ENCODE data around the gene MACROD1. TPM values are rescaled to one million over a fixed set of nuclear protein-coding genes. Genes with fewer than 3 reads are reported as not detected.

The MACROD1 gene
- total RNA-seq, 1 experiment from 2014 or later, result 36.9 TPM

- no peaks in the 10 kb centered on the region for H3K9me3 Mint-ChIP-seq
- TF ChIP-seq ARID4B (CRISPR knock-in tag; IDR thresholded peaks at IDR 0.05; ENCODE audit: borderline replicate concordance), result no peak
- no peak for TF ChIP-seq TCF7 (CRISPR knock-in tag; IDR thresholded peaks at IDR 0.05; ENCODE audit: low read depth)
- no peak for TF ChIP-seq HMGXB4 (CRISPR knock-in tag; IDR thresholded peaks at IDR 0.05)
- no peak for TF ChIP-seq ZNF121 (CRISPR knock-in tag; IDR thresholded peaks at IDR 0.05)
- TF ChIP-seq EMX1 (CRISPR knock-in tag; IDR thresholded peaks at IDR 0.05), result no peak
- TF ChIP-seq USF2 (CRISPR knock-in tag; IDR thresholded peaks at IDR 0.05), result no peak
- TF ChIP-seq RELA (CRISPR knock-in tag; IDR thresholded peaks at IDR 0.05; ENCODE audit: borderline replicate concordance), result no peak
- no peak for TF ChIP-seq ATF1 (CRISPR knock-in tag; IDR thresholded peaks at IDR 0.05)
- no peak for TF ChIP-seq PRRX2 (CRISPR knock-in tag; IDR thresholded peaks at IDR 0.05)
- no peak for TF ChIP-seq OVOL2 (CRISPR knock-in tag; IDR thresholded peaks at IDR 0.05; ENCODE audit: borderline replicate concordance)
- no peak for TF ChIP-seq ZNF423 (CRISPR knock-in tag; IDR thresholded peaks at IDR 0.05)
- no peak for TF ChIP-seq SP1 (CRISPR knock-in tag; conservative IDR thresholded peaks at IDR 0.05)
- TF ChIP-seq CREB1 (CRISPR knock-in tag; IDR thresholded peaks at IDR 0.05), result no peak
- TF ChIP-seq ZNF671 (CRISPR knock-in tag; IDR thresholded peaks at IDR 0.05), result no peak
- no peak for TF ChIP-seq SOX15 (CRISPR knock-in tag; IDR thresholded peaks at IDR 0.05)
- TF ChIP-seq ATF3 (CRISPR knock-in tag; conservative IDR thresholded peaks at IDR 0.05), result no peak
- no peak for TF ChIP-seq IRF1 (CRISPR knock-in tag; IDR thresholded peaks at IDR 0.05)
- TF ChIP-seq JAZF1 (CRISPR knock-in tag; IDR thresholded peaks at IDR 0.05), result no peak
- TF ChIP-seq GRHL2 (CRISPR knock-in tag; IDR thresholded peaks at IDR 0.05; ENCODE audit: insufficient replicate concordance, severe bottlenecking), result no peak
- ATAC-seq (no peak), DNase-seq (ENCODE audit: low spot score) (no peak)
- no peak overlapping the region for H3K27ac Mint-ChIP-seq
- H3K36me3 Mint-ChIP-seq, result no peaks in the 10 kb centered on the region
- peaks cover 7% of the 10 kb centered on the region for H3K4me1 Mint-ChIP-seq
- H3K27me3 Mint-ChIP-seq (ENCODE audit: low read depth), result peaks cover 36% of the 10 kb centered on the region
- POLR2A ChIA-PET, result interaction anchor here (0.5 to 0.6 kb wide), 2 partner anchors 289 to 595 kb away, joined by 4 to 5 read pairs; no protein-coding TSS in a partner anchor
- no peak overlapping the region for H3K4me3 Mint-ChIP-seq
- CTCF ChIA-PET, result interaction anchor here (0.8 to 3.5 kb wide), 10 partner anchors 11 to 79 kb away, joined by 3 to 23 read pairs (median 5); no protein-coding TSS in a partner anchor
These were observed 79.4 kb downstream of the MACROD1 start for GRCh38 chr11:64086258-64087123.

Data from WTC11 (cell line).